K562 (cell line): ENCODE data around the gene PRMT2. TPM values are rescaled to one million over a fixed set of nuclear protein-coding genes. Genes with fewer than 3 reads are reported as not detected.

ENCODE experiments used
- BCOR ChIP-seq: fragments of 450-650 bp; IDR thresholded peaks from 2 replicates; pipeline ENCODE4 v1.6.1; 2016
- CREBBP ChIP-seq: IDR thresholded peaks from one replicate; pipeline ENCODE4 v1.6.1; 2012; ENCODE audit warnings: low read depth, mild to moderate bottlenecking, control low read depth, inconsistent platforms, low read length
- DIDO1 ChIP-seq: fragments of 450-650 bp; IDR thresholded peaks from 2 replicates; pipeline ENCODE4 v1.6.1; 2016; ENCODE audit warnings: low read depth, missing biosample characterization, missing genetic modification characterization
- E2F4 ChIP-seq: sonication (generic); formaldehyde crosslinking; IDR thresholded peaks from 2 replicates; pipeline ENCODE4 v1.8.0; 2022; ENCODE audit warnings: mild to moderate bottlenecking, low read depth, missing genetic modification reagents
- FOXP4 ChIP-seq: sonication (generic); formaldehyde crosslinking; IDR thresholded peaks from 2 replicates; pipeline ENCODE4 v1.8.0; 2022; ENCODE audit warnings: mild to moderate bottlenecking, missing genetic modification reagents, borderline replicate concordance
- GABPA ChIP-seq: fragments of 200-800 bp; sonication (Bioruptor generic); conservative IDR thresholded peaks from 2 replicates; pipeline ENCODE4 v1.6.1; 2016; ENCODE audit warnings: low read depth, missing genetic modification characterization, missing compliant biosample characterization
- HDAC1 ChIP-seq, 2 experiments: fragments of 450-650 bp; IDR thresholded peaks; 2 replicates each; pipeline ENCODE4 v1.6.1; 2016 to 2017; ENCODE audit warnings: inconsistent platforms in 1 of 2, mild to moderate bottlenecking in 1 of 2, moderate library complexity in 1 of 2
- HMGN3 ChIP-seq: IDR thresholded peaks from 2 replicates; pipeline ENCODE4 v1.6.1; 2011; ENCODE audit warnings: borderline replicate concordance, low read depth, mild to moderate bottlenecking, mixed read lengths, low read length; ENCODE audit not compliant: insufficient read length; ENCODE audit errors: extremely low read depth
- HNRNPLL ChIP-seq: fragments of 200-400 bp; formaldehyde crosslinking; IDR thresholded peaks from 2 replicates; pipeline ENCODE4 v1.6.1; 2017; ENCODE audit warnings: low read length, low read depth, mild to moderate bottlenecking; ENCODE audit not compliant: poor library complexity, severe bottlenecking
- ID3 ChIP-seq, 2 experiments: fragments of 250-450 bp in 1 of 2; fragments of 450-650 bp in 1 of 2; sonication (Bioruptor Pico) in 1 of 2; IDR thresholded peaks; 2 replicates each; pipeline versions ENCODE4 v1.6.1 to v1.8.0; 2016 to 2021; ENCODE audit warnings: mild to moderate bottlenecking in 2 of 2, moderate library complexity in 2 of 2, missing compliant biosample characterization in 1 of 2, missing genetic modification characterization in 1 of 2
- MECOM ChIP-seq: fragments of 250-450 bp; sonication (Bioruptor Pico); IDR thresholded peaks from 2 replicates; pipeline ENCODE4 v1.8.0; 2022; ENCODE audit warnings: inconsistent platforms
- MTF1 ChIP-seq: fragments of 250-450 bp; sonication (Bioruptor Pico); IDR thresholded peaks from 2 replicates; pipeline ENCODE4 v1.9.0; 2021; ENCODE audit warnings: moderate library complexity, mild to moderate bottlenecking, inconsistent platforms, borderline replicate concordance
- NFIX ChIP-seq: fragments of 250-450 bp; sonication (Bioruptor Pico); IDR thresholded peaks from 2 replicates; pipeline ENCODE4 v1.4.0; 2020; ENCODE audit warnings: low read depth, mild to moderate bottlenecking, moderate library complexity
- PHF20 ChIP-seq: fragments of 450-650 bp; IDR thresholded peaks from 2 replicates; pipeline ENCODE4 v1.6.1; 2018; ENCODE audit not compliant: partially characterized antibody
- POLR2B ChIP-seq: fragments of 450-650 bp; IDR thresholded peaks from 2 replicates; pipeline ENCODE4 v1.6.1; 2018; ENCODE audit warnings: low read depth; ENCODE audit not compliant: partially characterized antibody
- SMAD4 ChIP-seq: fragments of 250-450 bp; sonication (Bioruptor Pico); conservative IDR thresholded peaks from 2 replicates; pipeline ENCODE4 v1.8.0; 2021; ENCODE audit warnings: inconsistent platforms, mild to moderate bottlenecking, moderate library complexity
- ZC3H4 ChIP-seq: sonication (generic); formaldehyde crosslinking; IDR thresholded peaks from 2 replicates; pipeline ENCODE4 v1.9.0; 2021; ENCODE audit warnings: missing genetic modification reagents, borderline replicate concordance
- ZNF431 ChIP-seq: sonication (generic); formaldehyde crosslinking; IDR thresholded peaks from 2 replicates; pipeline ENCODE4 v1.8.0; 2022; ENCODE audit warnings: mild to moderate bottlenecking, missing genetic modification reagents
- ZNF696 ChIP-seq: fragments of 250-450 bp; sonication (Bioruptor Pico); conservative IDR thresholded peaks from 2 replicates; pipeline ENCODE4 v1.4.0; 2020; ENCODE audit warnings: mild to moderate bottlenecking, moderate library complexity
- ZNF699 ChIP-seq: fragments of 250-450 bp; sonication (Bioruptor Pico); IDR thresholded peaks from 2 replicates; pipeline ENCODE4 v1.8.0; 2021; ENCODE audit warnings: mild to moderate bottlenecking, moderate library complexity; ENCODE audit not compliant: insufficient replicate concordance
- ZSCAN32 ChIP-seq: fragments of 450-650 bp; formaldehyde crosslinking; IDR thresholded peaks from 2 replicates; pipeline ENCODE4 v1.4.0; 2020; ENCODE audit warnings: mild to moderate bottlenecking, moderate library complexity
- polyA plus RNA-seq, 8 experiments: library from polyadenylated mRNA; depleted of rRNA in 4 of 8; stranded (reverse) in 5 of 8; unstranded in 3 of 8; fragments of >200 nt; fragmentation: Nextera tagmentation in 2 of 8; fragmentation: Illumina TruSeq in 1 of 8; extraction: Ambion mirVana in 2 of 8; extraction: Trizol in 1 of 8; gene quantifications; 2 replicates each; pipeline versions ENCODE4 v1.2.1 to v1.2.3, GENCODE V29; 2011 to 2014; ENCODE audit warnings: inconsistent platforms in 1 of 8, missing spikeins in 1 of 8
- total RNA-seq, 7 experiments: library from RNA; depleted of rRNA in 6 of 7; stranded (reverse); fragments of >200 nt in 6 of 7; fragmentation: Illumina TruSeq in 2 of 7; extraction: Trizol in 2 of 7; gene quantifications; 2 replicates each; pipeline versions ENCODE4 v1.2.1 to v1.2.3, GENCODE V29; 2011 to 2021; ENCODE audit warnings: low replicate concordance in 1 of 7
- TF ChIP-seq, protein P1 (sequence below): fragments of 250-450 bp; sonication (Bioruptor Pico); IDR thresholded peaks from 2 replicates; pipeline ENCODE4 v1.8.0; 2021; ENCODE audit warnings: mild to moderate bottlenecking, moderate library complexity

The PRMT2 gene
- total and polyA plus RNA-seq, 9 of the 15 experiments (the other 6 are each of a cell fraction or from before 2014, with no cell fraction given): 37.2 to 85.7 (median 59.3) TPM

DNA sequence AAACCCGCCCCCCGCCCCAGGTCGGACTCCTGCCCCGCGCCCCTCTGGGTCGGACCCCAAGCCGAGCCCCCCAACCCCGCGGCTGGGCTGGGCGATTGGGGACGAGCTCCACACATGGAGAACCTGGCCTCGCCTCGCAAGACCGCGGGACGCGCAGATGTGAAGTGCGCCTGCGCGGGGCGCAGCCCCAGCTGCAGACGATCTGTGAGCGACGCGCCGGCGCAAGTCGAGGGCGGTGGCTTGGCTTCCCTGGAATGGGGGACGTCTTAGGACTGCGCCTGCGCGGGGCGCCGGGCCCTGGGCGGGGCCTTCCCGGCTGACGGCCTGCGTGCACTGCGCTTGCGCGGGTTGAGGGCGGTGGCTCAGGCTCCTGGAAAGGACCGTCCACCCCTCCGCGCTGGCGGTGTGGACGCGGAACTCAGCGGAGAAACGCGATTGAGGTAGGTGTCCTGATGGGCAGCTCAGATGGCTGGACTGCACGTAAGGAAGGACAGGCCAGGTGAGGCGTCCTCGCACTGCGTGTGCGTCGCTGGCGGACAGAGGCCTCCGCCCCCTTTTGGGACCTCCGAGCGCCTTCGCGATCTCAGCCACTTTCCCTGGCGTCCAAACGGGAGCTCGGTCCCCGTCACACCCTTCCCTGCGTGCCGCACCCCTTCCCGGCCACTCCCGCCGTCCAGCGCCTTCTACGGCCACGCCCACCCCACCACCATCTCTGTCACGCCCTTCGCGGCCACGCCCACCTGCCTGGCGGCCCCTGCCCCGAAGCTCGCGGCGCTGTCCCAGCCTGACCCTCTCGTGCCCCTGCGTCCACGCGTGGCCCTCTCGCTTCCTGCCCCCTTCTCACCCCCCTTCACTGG is at the start of gene PRMT2 (continued):
- TF ChIP-seq E2F4 (CRISPR knock-in tag) (no peak; the same call in 1 of the 2 replicates), HDAC1 (IDR thresholded peaks at IDR 0.05) (peak in 1 of 2 experiments; percentile 99; a peak in 2 of 4 replicates), POLR2B (peak; percentile 98), PHF20 (no peak), NFIX (CRISPR knock-in tag) (no peak), ID3 (CRISPR knock-in tag; IDR thresholded peaks at IDR 0.05) (no peak), ID3 (tag; IDR thresholded peaks at IDR 0.05) (peak; percentile 87), CREBBP (no peak), DIDO1 (tag) (no peak), ZSCAN32 (CRISPR knock-in tag) (0 out of 2 replicates have a peak, but pooled peaks have one; percentile 40), ZNF696 (CRISPR knock-in tag) (no peak), ZNF431 (CRISPR knock-in tag) (0 out of 2 replicates have a peak, but pooled peaks have one; percentile 24), GABPA (tag) (no peak), MTF1 (CRISPR knock-in tag) (no peak), ZC3H4 (CRISPR knock-in tag) (peak; percentile 94; the same call in 1 of the 2 replicates), HMGN3 (peak; percentile 88), HNRNPLL (peak; percentile 81), BCOR (peak; percentile 64; the same call in 1 of the 2 replicates), SMAD4 (CRISPR knock-in tag) (peak; percentile 55; the same call in 1 of the 2 replicates), FOXP4 (no peak), MECOM (no peak), ZNF699 (CRISPR knock-in tag) (no peak)
- TF ChIP-seq, protein P1, sequence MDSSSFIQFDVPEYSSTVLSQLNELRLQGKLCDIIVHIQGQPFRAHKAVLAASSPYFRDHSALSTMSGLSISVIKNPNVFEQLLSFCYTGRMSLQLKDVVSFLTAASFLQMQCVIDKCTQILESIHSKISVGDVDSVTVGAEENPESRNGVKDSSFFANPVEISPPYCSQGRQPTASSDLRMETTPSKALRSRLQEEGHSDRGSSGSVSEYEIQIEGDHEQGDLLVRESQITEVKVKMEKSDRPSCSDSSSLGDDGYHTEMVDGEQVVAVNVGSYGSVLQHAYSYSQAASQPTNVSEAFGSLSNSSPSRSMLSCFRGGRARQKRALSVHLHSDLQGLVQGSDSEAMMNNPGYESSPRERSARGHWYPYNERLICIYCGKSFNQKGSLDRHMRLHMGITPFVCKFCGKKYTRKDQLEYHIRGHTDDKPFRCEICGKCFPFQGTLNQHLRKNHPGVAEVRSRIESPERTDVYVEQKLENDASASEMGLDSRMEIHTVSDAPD (CRISPR knock-in tag): no peak
